Psoas muscle (tissue), 8 donors: Measurements from ENCODE around the gene CST3. TPM values are rescaled to one million over a fixed set of nuclear protein-coding genes. Genes with fewer than 3 reads are reported as not detected.
"Not testable (repeated sequence)": the region's sequence is repeated elsewhere in the genome, so short reads cannot be mapped to it uniquely, and the experiment has no call there.

Source experiments
- ATAC-seq, 4 donors: fragments of 200-7000 bp; cut with Tn5 transposase; one replicate each; pipeline ENCODE4 v1.9.1; 2020; ENCODE audit warnings: moderate library complexity in 3 of 4, mild to moderate bottlenecking in 2 of 4
- DNase-seq, 2 donors: peaks; one replicate each; pipeline ENCODE4 v3.0.0-alpha.2; 2020
- H3K27ac ChIP-seq: fragments of 200-600 bp; one replicate; pipeline ENCODE4 v1.8.0; 2022
- H3K27me3 ChIP-seq, 3 donors: fragments of 200-600 bp in 1 of 3; one replicate each; pipeline versions ENCODE4 v1.6.1 to v1.8.0; 2013 to 2022; ENCODE audit warnings: low read length in 2 of 3, mild to moderate bottlenecking in 2 of 3, moderate library complexity in 1 of 3; ENCODE audit not compliant: insufficient read depth in 3 of 3
- H3K36me3 ChIP-seq, 2 donors: fragments of 200-600 bp in 1 of 2; one replicate each; pipeline versions ENCODE4 v1.6.1 to v1.8.0; 2013 to 2022; ENCODE audit warnings: low read depth in 1 of 2, mild to moderate bottlenecking in 1 of 2, moderate library complexity in 1 of 2; ENCODE audit not compliant: insufficient read depth in 1 of 2
- H3K4me1 ChIP-seq: fragments of 200-600 bp; one replicate; pipeline ENCODE4 v1.8.0; 2022
- H3K4me3 ChIP-seq: fragments of 200-600 bp; one replicate; pipeline ENCODE4 v1.8.0; 2022; ENCODE audit warnings: mild to moderate bottlenecking
- H3K9me3 ChIP-seq: fragments of 200-600 bp; one replicate; pipeline ENCODE4 v1.8.0; 2022
- CTCF ChIP-seq: fragments of 200-600 bp; IDR thresholded peaks from one replicate; pipeline ENCODE4 v1.8.0; 2022; ENCODE audit warnings: antibody characterized with exemption
- WGBS, 3 donors: extraction: QIAGEN DNeasy Blood & Tissue Kit; methylation state at CpG; one replicate each; pipeline versions ENCODE4 v1.1.6 to v1.1.7; 2013; 5-methylcytosine and 5-hydroxymethylcytosine counted together
- intact Hi-C, 2 donors: fragments of 100-400 bp; cut with DNase I; formaldehyde crosslinking; loops; one replicate each; pipeline versions ENCODE4 v1.11.0 to v1.14.2; 2022
- polyA plus RNA-seq, 3 donors: library from polyadenylated mRNA; stranded (reverse); fragments of 200-250 nt; gene quantifications; one replicate each; pipeline ENCODE4 v1.2.3, GENCODE V29; 2013
- total RNA-seq, 4 donors: library from RNA; stranded (reverse); fragmentation: NEBNext Ultra II Directional in 2 of 4; extraction: Animal tissue kit (Norgen Biotek cat#: 25700) in 2 of 4; gene quantifications; one replicate each; pipeline versions ENCODE4 v1.2.1 to v1.2.4, GENCODE V29; 2021 to 2023
- donor health status: healthy with polysubstance abuse.
- donor health status: DM: no; HTN: no; CAD: no; lungs with moderate emphysema.
- donor health status: Bipolar disorder and iron deficiency.
- donor health status: healthy.
- donor health status: DM: yes; HTN: yes; CAD: no.
- donor health status: DM: no; HTN: no; CAD: no.
- donor health status: DM: no; HTN: no; CAD: no.
- donor health status: DM: yes; HTN: yes; CAD: no.

CST3 gene
- total and polyA plus RNA-seq, 7 donors = 374 to 713 (median 422) TPM

GRCh38 chr20:23659989-23660837, 22.5 kb upstream of the CST3 start:
- intact Hi-C loops = no loop called here
- Histone ChIP-seq H3K27ac (no peak overlapping the region), H3K36me3 (no peaks in the 10 kb centered on the region), H3K27me3 (no peaks in the 10 kb centered on the region), H3K4me3 (peak overlapping the region; percentile 16), H3K4me1 (peaks cover 25% of the 10 kb centered on the region), H3K9me3 (no peaks in the 10 kb centered on the region)
- TF ChIP-seq CTCF = no peak
- DNase-seq (no peak), ATAC-seq (peak; percentile 64 to 92 (median 84))
- WGBS, 3 donors = 23 to 27% (median 23%) methylated on average over 8 of the region's 8 CpGs

GRCh38 chr20:23659610-23659988, 21.8 kb upstream of the CST3 start:
- H3K27ac ChIP-seq, H3K27me3 ChIP-seq, DNase-seq, ATAC-seq, H3K4me3 ChIP-seq, H3K36me3 ChIP-seq, H3K9me3 ChIP-seq, intact Hi-C loops: not testable (repeated sequence)
- peaks cover 26% of the 10 kb centered on the region for H3K4me1 ChIP-seq
- 72 to 85% (median 74%) methylated on average over 2 of the region's 2 CpGs for WGBS, 3 donors

DNA sequence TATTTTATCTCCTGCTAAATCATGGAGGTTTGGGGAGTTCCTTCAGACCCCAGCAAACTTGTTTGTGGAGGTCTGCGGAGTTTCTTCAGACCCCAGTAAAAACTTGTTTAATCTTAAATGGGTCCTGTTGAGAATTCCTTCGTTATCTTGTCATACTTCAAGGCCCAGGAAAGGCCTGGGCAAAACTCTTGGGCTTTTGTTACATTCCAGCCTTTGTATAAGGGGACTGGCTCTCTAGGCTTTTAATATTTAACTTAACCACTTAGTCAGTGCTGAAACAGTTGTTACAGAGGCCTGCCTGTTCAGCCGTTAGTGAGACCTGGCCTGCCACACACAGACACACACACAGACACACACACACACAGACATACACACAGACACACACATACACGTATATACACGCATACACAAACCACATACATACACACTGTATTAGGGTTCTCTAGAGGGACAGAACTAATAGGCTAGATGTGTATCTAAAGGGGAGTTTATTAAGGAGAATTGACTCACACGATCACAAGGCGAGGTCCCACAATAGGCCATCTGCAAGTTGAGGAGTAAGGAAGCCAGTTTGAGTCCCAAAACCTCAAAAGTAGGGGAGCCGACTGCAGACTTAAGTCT, 21.3 kb upstream of the CST3 start:
- Histone ChIP-seq H3K36me3 (no peaks in the 10 kb centered on the region), H3K4me3 (no peak overlapping the region), H3K9me3 (no peaks in the 10 kb centered on the region), H3K27ac (no peak overlapping the region), H3K4me1 (peaks cover 26% of the 10 kb centered on the region), H3K27me3 (no peaks in the 10 kb centered on the region)
- no peak for ATAC-seq
- TF ChIP-seq CTCF = no peak
- 88 to 90% (median 89%) methylated on average over 8 of the region's 8 CpGs for WGBS, 3 donors
- intact Hi-C loops = no loop called here
- DNase-seq = no peak

DNA sequence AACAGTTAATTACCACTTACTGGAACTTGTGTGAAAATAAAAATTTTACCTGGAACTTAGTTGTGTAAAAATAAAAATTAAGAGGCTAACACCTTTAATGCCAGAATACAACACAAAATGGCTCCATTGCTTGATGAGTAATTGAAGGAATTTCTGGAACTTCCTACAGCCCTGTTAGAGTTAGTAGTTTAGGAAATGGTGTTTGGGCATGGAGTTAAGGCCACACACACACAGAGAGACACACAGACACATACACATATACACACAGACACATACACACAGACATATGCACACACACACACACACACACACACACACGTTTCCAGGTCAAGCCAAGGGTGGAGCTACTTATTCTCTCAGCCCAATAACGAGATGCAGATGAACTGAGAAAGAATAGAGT, 20.6 kb upstream of the CST3 start:
- DNase-seq (no peak), ATAC-seq (no peak)
- Histone ChIP-seq H3K27me3 (no peaks in the 10 kb centered on the region), H3K27ac (no peak overlapping the region), H3K36me3 (no peaks in the 10 kb centered on the region), H3K4me1 (peaks cover 26% of the 10 kb centered on the region), H3K9me3 (no peaks in the 10 kb centered on the region), H3K4me3 (no peak overlapping the region)
- intact Hi-C loops = no loop called here
- WGBS, 3 donors = 74 to 86% (median 85%) methylated on average over 2 of the region's 2 CpGs
- TF ChIP-seq CTCF = no peak

DNA sequence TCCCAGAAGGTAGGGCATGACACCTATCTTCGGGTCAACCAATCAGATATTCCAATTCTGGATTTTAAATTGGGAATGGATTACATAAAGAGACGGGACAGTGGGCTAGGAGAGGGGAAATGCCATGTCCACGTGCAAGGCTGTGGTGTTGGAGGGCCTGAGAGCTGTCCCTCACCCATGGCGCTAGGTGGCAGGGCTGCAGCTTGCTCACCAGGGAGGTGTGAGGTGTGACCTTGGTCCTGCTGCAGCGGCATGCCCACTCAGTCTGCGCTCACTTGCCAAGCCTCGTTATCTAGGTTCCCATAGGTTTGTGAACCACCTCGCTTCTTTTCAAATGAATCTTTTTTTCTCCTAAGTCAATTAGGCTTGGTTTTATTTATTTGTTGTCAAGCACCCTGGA, 19.4 kb upstream of the CST3 start:
- Histone ChIP-seq H3K27ac (no peak overlapping the region), H3K27me3 (no peaks in the 10 kb centered on the region), H3K4me1 (peaks cover 26% of the 10 kb centered on the region), H3K9me3 (no peaks in the 10 kb centered on the region), H3K4me3 (no peak overlapping the region), H3K36me3 (no peaks in the 10 kb centered on the region)
- no peak for ATAC-seq
- 77 to 80% (median 78%) methylated on average over 8 of the region's 8 CpGs for WGBS, 3 donors
- no peak for DNase-seq
- intact Hi-C loops = no loop called here
- no peak for TF ChIP-seq CTCF
